Activated naive CD4-positive, alpha-beta T cell treated with Interleukin-2 at 50 U/mL for 16 hours (primary cell): ENCODE measurements around the gene PPP1R2B.
A peak's percentile ranks its signal among the peaks of the same experiment; 100 is the strongest.
"Not testable (repeated sequence)": the region's sequence is repeated elsewhere in the genome, so short reads cannot be mapped to it uniquely, and the experiment has no call there.

Experiments used
- DNase-seq: peaks from one replicate; pipeline ENCODE4 v3.0.0-alpha.2; 2020

Gene PPP1R2B

DNA sequence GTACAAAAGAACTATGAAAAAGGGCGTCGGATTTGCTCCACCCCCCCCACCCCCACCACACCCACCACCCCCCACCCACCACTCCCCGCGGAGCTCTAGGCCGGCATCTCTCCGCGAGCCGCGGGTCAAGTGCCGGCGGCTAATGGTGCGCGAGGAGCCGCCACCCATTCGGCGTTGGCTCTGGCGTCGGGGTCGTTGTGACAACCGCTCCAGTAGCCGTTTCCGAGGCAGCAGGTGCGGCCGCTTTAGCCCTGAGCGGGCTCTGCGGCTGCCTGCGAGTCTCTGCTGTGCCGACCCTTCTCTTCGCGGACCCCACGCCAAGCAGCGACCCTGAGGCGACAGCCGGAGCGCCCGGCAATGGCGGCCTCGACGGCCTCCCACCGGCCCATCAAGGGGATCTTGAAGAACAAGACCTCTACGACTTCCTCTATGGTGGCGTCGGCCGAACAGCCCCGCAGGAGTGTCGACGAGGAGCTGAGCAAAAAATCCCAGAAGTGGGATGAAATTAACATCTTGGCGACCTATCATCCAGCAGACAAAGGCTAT, at the start of gene PPP1R2B:
TSS of gene PPP1R2B (plus strand) at position 90 of the 546 bp plus-strand sequence. CDS start at position 358, 268 bp downstream.
- DNase-seq: no peak

DNA sequence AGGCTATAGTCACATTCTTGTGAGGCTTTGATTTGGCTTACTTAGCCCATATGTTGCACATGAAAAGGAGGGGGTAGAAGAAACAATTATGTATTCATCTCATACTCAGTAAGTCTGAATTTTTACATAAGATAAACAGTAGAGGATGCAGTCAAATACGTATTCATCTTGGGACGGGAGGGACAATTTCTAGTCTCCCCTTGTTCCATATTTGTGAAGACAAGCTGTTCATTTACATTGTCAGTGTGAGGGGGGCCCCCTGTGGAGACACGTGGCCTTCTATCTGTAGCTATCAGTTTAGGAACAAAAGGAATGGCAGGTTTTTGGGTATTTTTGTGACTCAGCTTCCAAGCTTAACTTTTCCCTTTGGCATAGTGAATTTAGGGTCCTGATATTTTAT, 49.2 kb upstream of the PPP1R2B start:
- no peak for DNase-seq

DNA sequence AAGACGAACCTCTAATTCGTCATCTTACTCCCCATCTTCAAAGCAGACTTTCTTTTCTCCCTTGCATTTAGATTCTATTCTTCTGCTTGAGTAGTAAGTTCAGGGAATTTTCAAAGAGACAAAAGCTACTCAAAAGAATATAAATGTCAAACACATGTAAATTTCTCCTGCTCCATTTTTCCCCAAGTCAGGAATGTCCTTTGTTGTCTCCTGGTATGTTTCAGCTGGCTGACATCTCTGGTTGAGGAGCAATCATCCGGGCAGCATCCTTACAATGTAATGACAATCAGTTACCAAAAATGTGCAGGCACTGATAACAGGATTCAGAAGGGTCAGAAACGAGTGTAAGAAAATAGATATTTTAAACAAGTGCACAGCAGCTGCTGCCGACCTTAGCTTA, 47.6 kb upstream of the PPP1R2B start:
- DNase-seq: no peak

DNA sequence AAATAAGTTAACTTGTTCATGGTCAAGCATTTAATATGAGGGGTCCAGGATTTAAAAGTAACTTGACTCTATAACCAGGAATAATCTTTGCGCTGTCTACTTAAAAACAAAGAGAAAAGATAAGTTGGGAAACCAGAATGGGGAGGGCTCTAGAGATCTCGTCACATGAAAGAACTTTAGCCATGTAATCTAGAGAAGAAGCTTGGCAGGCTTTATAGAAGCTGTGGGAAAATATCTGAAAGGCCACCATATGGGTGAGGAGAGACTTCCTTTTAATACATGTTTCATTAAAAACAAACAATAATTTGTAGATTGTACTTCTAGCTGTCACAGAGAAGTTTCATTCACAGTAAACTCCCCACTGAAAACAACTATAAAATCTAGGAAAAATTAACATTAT, 46.7 kb upstream of the PPP1R2B start:
- no peak for DNase-seq

DNA sequence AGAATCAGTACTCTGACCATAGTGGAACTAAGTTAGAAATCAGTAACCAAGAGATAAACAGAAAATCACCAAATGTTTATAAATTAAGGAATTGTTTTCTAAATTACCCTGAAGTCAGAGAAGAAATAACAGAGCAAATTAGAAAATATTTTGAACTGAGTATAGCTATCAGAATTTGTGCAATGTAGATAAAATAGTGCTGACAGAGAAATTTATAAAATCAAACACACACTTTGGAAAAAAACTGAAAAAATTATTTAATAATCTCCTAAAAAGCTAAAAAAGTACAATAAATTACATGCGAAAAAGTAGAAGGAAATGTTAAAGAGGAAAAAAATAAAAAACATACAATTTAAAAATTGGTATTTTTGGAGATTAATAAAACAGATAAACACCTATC, 37.1 kb upstream of the PPP1R2B start:
- DNase-seq: no peak

DNA sequence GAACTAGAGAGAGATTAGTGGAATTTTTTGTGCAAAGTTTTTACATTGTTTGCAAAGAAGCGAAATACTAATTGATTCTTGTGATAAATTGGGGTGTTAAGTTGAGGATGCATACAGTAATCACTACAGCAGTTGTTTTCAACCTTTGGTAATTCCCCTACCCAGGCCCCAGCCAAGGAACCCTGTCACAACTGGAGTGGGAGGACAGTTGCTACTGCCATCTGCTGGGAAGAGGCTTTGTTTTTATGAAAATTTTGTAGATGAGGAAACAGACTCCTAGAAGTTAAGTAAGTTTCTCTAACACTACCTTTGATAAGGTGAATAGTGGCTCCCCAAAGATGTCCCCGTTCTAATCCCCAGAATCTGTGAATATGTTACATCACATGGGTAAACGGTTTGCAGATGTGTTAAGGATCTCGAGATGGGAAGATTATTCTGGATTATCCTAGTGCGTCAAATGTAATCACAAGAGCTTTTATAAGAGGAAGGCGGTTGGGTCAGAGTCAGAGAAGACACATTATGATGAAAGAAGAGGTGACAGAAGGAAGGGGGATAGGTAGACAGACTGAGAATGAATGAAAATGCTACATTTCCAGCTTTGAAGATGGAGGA, 34.0 kb upstream of the PPP1R2B start:
- DNase-seq: peak; percentile 10

DNA sequence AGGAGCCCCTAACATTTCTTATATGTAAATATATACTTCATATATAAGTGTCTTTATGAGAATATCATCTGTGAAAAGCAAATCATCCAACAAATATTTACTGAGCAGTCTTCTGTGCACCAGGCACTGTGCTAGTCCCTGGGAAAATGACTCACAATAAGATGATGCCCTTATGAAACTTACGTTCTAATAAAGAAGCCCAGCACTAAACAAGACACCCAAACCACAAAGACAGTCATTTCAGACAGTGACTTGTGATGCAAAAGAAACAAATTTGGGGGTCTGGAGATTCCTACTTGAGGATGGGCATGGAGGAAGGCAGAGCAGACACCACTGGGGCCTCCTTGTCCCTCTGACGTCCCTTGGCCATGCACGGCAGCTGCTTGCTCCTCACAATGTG, 30.6 kb upstream of the PPP1R2B start:
- DNase-seq: no peak

DNA sequence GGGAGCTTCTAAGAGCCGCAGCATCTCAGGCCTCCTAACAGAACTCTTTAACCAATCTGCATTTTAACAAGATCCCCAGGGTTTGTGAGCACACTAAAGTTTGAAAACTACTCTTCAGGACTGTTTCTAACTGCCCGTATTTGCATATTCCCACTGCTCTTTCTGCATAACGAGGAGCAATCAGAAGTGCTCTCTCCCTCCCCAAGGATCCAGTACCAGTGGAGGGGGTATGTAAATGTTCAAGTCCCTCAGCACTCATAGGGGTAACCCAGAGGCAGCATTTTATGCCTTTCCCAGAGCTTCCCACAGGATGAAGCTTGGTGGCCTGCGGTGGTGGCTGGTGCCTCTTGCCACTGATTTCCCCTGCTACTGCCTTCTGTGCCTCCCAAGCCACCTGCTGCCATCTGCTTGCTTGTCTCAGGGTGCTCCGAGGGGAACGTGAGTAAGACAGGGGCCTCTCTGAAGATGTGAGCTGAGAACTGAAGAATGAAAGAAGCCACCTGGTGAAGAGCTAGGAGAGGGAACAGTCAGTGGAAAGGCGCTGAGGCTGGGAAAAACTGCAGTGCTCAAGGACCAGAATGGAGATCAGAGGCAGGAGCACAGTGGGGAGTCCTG, 30.0 kb upstream of the PPP1R2B start:
- no peak for DNase-seq

DNA sequence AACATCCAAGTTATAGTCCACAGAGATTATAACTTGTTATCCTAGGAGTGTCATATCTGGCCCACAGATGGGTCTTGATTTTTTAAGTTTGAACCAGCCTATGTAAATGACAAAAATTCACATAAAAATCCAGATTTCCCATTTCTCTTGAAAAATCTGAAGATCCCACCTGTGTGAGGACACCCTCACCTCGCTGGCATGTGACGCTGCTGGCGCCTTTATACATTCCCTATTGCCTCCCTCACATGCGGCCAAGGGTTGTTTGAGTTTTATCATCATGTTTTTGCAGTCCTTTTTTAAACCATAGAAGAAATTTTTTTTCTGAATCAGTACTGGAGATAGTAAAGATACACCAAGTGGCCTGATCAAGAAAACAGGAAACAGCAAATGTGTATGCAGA, 25.9 kb upstream of the PPP1R2B start:
- DNase-seq: no peak

DNA sequence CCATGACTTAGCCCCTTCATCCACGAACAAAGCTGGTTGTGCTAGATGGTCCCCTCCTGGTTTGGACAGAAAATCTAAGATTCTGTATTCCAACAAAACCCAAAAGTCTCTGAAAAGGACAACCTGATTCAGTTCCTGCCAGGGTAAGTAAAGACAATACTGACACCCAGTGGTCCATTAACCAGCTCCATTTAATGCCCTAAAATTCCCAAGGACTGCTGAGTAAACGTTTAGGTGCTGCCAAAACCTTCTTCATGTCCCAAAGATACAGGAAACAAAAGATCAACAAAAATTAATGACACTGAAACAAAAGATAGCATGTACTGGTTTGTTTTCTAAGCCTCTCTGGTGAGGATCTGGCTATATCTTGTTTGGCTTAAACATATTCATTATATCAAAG, 25.3 kb upstream of the PPP1R2B start:
- DNase-seq: no peak

DNA sequence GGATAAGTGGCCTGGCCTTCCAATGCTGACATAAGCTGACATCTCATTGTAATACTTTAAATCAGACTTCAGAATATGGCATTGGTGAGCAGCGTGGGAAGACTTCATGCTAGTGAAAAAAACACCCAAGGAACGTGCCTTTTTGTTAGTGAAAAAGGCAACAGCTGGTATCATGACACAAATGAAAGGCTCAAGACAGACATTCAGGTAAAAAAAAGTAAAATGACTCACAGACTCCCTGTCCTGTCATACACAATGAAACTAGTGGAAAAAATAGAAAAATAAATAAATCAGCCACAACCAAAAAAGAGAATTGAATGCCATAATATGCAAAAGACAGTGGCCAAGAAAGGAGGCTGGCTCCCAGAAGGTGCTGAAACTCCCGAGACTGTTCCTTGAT, 24.4 kb upstream of the PPP1R2B start:
- no peak for DNase-seq

DNA sequence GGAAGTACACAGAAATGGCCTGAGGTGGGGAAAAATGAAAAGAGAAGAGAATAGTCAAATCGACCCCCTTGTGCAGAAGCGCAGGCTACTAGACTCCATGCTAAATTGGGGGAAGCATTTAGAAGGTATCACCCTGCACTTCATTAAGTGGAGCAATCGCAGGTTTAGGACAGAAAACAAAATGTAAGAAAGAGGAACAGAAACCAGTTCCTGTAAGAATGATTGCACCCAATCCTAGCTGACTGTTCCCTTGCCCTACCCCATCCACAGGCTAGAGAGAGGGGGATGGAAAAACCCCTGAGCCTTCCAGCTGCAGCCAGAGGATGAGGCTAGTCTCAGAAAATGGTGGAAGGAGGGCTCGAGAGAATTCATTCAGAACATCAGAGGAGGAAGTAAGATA, 23.9 kb upstream of the PPP1R2B start:
- DNase-seq: no peak

DNA sequence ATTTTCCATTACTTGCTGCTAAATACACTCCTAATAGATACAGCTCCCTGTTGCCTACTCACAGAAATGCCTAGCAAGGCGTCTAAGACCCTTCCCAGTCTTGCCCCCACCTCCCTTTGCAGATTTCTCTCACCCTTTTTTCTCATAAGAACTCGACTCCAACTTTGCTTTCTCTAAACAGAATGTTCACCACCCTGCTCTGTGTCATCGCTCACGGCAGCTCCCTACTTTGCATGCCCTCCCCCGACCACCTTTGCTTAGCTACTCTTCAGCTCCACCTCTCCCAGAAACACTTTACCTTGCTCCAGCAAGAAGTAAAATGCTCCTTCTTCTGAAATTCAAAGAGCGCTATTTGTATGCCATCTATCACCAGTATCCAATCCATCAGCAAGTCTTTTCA, 15.2 kb upstream of the PPP1R2B start:
- no peak for DNase-seq

DNA sequence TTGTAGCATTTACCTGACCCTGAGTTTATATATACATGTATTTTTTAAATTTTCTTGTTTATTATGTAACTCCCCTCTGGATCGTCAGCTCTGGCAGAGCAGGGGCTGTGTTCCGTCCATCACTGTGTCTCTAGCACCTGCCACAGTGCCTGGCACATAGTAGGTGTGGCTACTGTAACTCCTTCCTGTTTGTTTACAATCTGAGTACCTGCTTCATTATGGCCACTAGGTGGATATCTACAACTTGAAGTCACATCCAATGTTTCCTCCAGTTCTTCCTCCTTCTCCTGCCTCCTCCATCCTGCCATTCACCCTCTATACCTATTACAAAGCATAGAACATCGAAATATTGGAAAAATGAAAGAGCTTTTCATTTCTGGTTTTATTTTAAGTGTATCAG, 14.2 kb upstream of the PPP1R2B start:
- no peak for DNase-seq

DNA sequence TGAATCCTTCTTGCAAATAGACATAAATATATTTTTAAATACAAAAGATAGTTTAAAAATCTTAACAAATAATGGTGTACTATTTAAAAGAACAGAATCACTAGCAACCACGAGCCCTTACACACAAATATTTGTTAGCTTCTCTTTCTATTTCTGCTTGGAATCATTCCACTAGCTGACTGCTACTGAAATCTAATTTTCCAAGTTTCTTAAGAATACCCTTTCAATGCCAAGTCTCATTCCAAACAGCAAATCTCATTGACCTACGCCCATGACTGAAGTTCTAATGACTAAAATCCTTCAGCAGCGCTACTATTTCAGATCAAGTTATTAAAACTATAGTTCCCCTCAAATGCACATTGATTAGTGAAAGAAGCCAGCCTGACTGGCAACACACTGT, 13.2 kb upstream of the PPP1R2B start:
- DNase-seq: no peak

DNA sequence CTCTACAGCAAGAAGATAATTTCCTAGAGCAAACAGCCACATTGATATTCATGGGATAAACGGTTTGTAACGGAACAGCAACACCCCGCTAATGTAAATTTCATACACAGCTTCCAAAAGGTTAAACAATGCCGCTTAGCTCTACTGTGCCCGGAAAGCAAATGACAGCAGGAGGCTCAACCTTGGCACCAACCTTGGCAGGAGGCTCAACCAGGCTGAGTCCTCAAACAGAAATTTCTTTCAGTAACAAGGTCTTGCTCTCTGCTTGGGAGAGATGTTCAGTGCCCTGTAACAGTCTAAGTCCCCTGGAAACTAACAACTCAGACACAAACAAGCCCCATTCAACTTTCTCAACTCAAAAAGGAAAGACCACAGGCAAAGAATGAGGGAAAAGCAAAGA, 11.1 kb upstream of the PPP1R2B start:
- no peak for DNase-seq

DNA sequence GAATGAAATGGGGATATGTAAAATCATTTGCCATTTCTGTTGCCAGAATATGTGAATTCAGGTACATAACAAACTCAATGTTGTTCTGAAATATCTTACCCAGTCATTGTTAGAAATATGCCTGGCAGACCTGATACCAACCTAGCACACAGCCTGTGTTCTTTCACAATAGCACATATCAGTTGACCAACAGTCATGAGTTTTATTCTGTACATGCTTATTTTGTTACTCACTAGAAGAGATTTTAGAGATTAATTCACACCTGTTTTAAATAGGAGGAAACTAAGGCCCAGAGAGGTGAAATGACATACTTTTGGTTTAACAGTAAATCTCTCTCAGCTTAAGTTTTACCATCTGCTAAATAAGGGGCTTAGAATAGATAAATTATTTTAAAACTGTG, 8.4 kb upstream of the PPP1R2B start:
- DNase-seq: no peak

DNA sequence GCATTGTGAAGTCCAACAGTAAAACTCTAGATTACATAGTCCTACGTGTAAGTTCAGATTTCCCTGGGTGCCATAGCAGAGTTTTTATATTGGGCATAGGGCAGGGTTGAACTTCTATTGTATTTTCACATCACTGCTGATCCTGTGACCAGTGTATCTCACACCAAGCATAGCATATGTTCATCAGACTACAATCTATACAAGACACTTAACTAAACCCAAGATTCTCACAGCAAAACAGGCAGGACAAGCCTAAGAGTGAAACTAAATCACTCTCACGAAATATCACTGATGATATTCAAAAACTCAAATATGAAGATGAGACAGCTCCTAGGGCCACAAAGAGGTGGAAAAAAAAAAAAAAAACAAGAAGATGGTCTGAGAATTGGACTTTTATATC, 3.2 kb upstream of the PPP1R2B start:
- no peak for DNase-seq

DNA sequence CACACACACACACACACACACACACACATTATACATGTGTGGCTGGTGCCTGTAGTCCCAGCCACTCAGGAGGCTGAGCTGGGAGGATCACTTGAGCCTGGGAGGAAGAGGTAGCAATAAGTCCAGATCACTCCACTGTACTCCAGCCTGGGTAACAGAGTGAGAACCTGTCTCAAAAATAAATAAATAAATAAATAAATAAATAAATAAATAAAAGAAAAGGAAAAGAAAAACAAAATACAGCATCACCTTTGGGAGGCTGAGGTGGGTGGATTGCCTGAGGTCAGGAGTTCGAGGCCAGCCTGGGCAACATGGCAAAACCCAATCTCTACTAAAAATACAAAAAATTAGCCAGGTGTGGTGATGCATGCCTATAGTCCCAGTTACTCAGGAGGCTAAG, 1.6 kb upstream of the PPP1R2B start:
- not testable (repeated sequence) for DNase-seq

DNA sequence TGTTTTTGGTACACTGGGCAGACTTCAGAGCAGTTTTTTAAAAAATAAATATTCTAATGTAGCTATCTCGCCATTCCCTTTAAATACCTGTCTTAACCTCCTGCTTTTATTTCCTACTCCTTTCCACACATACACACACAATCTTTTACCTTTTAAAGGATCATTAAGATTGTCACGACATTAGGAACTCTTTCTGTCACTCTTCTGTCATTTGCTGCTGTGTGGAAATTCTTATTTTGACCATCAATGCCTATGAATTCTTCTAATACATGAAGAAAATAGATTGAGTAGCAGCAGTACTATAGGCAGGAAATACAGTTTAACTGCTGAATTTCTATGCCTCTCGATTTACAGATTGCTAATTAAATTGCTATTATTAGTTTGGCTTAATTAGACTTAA, 1.8 kb downstream of the PPP1R2B start:
- no peak for DNase-seq

DNA sequence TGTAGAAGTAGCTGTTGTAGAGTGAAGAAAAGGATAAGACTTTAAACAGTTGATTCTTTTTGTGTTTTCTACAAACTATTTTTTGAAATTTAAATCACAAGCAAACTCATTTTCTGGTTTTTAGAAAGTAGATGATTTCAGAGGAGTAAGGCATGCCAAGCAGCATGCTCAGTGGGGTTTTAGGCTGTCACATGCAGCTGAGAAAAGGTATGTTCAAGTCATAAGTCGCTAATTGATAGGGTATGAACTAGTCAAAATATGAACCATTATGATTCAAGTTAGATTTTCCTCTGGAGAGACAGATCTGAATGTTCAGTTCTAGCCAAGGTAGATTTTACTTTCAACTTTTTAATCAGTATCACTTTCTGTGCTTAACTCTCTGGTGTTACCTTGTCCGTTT, 3.0 kb downstream of the PPP1R2B start:
- DNase-seq: not testable (repeated sequence)

DNA sequence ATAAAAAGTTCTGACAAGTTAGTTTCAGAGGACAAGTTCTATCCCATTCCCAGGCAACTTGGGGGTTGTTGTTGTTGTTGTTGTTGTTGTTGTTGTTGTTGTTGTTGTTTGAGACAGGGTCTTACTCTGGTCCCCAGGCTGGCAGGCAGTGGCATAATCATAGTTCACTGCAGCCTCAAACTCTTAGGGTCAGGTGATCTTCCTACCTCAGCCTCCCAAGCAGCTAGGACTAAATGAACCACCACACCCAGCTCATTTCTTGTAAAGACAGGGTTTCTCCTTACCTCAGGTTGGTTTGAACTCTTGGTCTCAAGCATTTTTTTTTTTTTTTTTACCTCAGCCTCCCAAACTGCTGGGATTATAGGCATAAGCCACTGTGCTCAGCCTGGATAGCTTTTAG, 15.3 kb downstream of the PPP1R2B start:
- DNase-seq: no peak

DNA sequence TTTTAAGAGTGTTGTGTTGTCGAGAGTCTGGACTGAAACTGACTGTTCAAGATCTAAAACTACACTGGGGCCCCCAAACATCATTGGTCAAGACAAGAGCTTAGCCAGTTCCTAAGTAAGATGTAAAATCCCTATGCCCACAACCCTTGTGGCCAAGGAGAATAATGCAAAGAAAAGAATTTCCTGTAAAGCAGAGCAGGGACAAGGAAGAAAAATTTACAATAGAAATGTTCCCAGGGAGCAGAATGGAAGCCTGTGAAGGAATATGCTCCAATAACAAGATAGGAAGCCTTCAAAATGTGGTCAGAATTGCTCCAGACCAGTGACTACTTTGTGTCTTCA, 20.4 kb downstream of the PPP1R2B start:
- no peak for DNase-seq

DNA sequence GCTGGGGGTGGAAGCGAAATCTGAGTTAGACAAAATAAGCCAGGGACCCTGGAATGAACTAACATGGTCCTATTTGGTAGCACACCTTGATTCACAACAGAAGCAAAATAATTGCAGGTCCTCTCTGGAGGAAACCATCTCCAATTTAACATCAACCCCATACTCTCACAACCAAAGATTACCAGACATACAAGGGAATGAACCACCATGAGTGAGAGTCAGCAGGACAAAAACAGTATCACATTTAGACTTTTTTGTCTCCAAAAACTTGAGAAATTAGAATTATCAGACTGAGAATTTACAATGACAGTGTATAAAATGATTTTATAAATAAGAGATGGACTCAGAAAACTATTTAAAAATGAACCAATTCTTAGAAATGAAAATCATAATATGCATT, 21.1 kb downstream of the PPP1R2B start:
- DNase-seq: no peak

DNA sequence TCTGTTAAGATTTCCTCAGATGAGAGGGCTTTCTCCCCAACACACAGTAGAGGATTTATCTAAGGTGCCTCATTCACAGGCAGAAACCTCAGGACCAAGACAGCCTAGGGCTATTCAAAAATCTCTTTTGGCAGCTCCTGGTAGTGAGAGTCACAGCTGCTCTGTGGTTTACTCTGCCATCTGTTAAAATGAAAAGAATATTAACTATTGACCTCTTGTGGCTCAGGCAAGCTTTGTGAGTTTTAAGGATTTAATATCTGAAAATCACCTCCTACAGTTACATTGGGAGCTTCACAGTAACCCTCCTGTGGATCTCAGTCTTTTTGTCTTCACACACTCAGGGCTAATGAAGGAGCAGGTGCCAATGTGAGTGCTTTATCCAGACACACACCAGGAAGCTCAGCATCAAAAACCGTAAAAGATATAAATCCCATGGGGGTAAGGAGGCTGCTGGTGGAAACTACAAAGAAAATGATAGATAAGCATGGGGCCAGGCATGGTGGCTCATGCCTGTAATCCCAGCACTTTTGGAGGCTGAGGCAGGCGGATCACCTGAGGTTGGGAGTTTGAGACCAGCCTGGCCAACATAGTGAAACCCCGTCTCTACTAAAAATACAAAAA, 29.7 kb downstream of the PPP1R2B start:
- DNase-seq: no peak
